GM12878 (cell line): ENCODE data around the gene BFSP1. TPM values are rescaled to one million over a fixed set of nuclear protein-coding genes. Genes with fewer than 3 reads are reported as not detected.
A peak's percentile ranks its signal among the peaks of the same experiment; 100 is the strongest.

Experiments used
- ATAC-seq: fragments of 200-7000 bp; cut with Tn5 transposase; 3 replicates; pipeline ENCODE4 v1.9.1; 2020; ENCODE audit warnings: mild to moderate bottlenecking, moderate library complexity
- BruUV-seq: library from RNA; stranded (reverse); fragments of 400-500 nt; replicated peaks from 2 replicates; lab custom pipeline; 2021; lab: Mats Ljungman, UMichigan
- CTCF ChIA-PET: fragments of 300-600 bp; sonication (Branson Sonifier 250); formaldehyde crosslinking; extraction: SDS; loops from one replicate; lab custom pipeline; 2021; ENCODE audit warnings: inconsistent platforms; lab: Yijun Ruan, JAX
- POLR2A ChIA-PET: fragments of 350-600 bp; formaldehyde crosslinking; extraction: SDS; loops from one replicate; lab custom pipeline; 2021; ENCODE audit warnings: inconsistent platforms; lab: Charles Lee
- RAD21 ChIA-PET: fragments of 300-600 bp; sonication (Branson Sonifier 250); formaldehyde crosslinking; loops from one replicate; lab custom pipeline; 2023; ENCODE audit warnings: antibody characterized with exemption; ENCODE audit not compliant: unreplicated experiment; lab: Charles Lee
- SMC1A ChIA-PET: fragments of 300-600 bp; sonication (Branson Sonifier 250); formaldehyde crosslinking; loops from one replicate; lab custom pipeline; 2023; ENCODE audit not compliant: unreplicated experiment, uncharacterized antibody; lab: Charles Lee
- DNase-seq: peaks from one replicate; pipeline ENCODE4 v3.0.0-alpha.2; 2011; ENCODE audit warnings: low read depth, low spot score
- FAIRE-seq: peaks from 3 replicates; lab custom pipeline; 2011; peaks lifted over from hg19 to GRCh38; lab: Jason Lieb, UNC
- H2AFZ ChIP-seq: 2 replicates; pipeline ENCODE4 v1.6.0; 2011; ENCODE audit warnings: low read depth, low read length, control low read depth; ENCODE audit not compliant: control insufficient read depth
- H3K27ac ChIP-seq: 2 replicates; pipeline ENCODE4 v1.5.1; 2011; ENCODE audit warnings: control low read depth; ENCODE audit not compliant: control insufficient read depth, insufficient read depth
- H3K27me3 ChIP-seq, 2 experiments: replicated peaks in 1 of 2; 2 replicates each; pipeline versions ENCODE4 v1.6.0 to v1.6.1; 2011; ENCODE audit warnings: low read length in 1 of 2; ENCODE audit not compliant: control insufficient read depth in 2 of 2, insufficient read depth in 2 of 2
- H3K36me3 ChIP-seq, 2 experiments: 2 replicates each; pipeline ENCODE4 v1.5.1; 2011; ENCODE audit warnings: low read length in 1 of 2; ENCODE audit not compliant: control insufficient read depth in 2 of 2, insufficient read depth in 2 of 2
- H3K4me1 ChIP-seq: 2 replicates; pipeline ENCODE4 v1.6.1; 2011; ENCODE audit warnings: mild to moderate bottlenecking, low read length, moderate library complexity, mixed read lengths; ENCODE audit not compliant: control insufficient read depth, insufficient read depth
- H3K4me2 ChIP-seq: 2 replicates; pipeline ENCODE4 v1.6.0; 2011; ENCODE audit warnings: control low read depth; ENCODE audit not compliant: control insufficient read depth, insufficient read depth
- H3K4me3 ChIP-seq: fragments of 200-600 bp; sonication (generic); 2 replicates; pipeline ENCODE4 v1.5.1; 2016
- H3K79me2 ChIP-seq: 2 replicates; pipeline ENCODE4 v1.6.0; 2011; ENCODE audit warnings: low read length; ENCODE audit not compliant: control insufficient read depth, insufficient read depth
- H3K9ac ChIP-seq: 2 replicates; pipeline ENCODE4 v1.8.0; 2011; ENCODE audit warnings: low read length, control low read depth, mixed read lengths; ENCODE audit not compliant: control insufficient read depth, insufficient read depth
- H3K9me3 ChIP-seq: replicated peaks from 3 replicates; pipeline ENCODE4 v1.5.1; 2011; ENCODE audit warnings: mild to moderate bottlenecking, low read length; ENCODE audit not compliant: control insufficient read depth, insufficient read depth
- H4K20me1 ChIP-seq: 2 replicates; pipeline ENCODE4 v1.6.0; 2011; ENCODE audit not compliant: control insufficient read depth, insufficient read depth
- BCL11A ChIP-seq: IDR thresholded peaks from 2 replicates; pipeline ENCODE4 v1.6.1; 2011; ENCODE audit warnings: low read depth, low read length
- CEBPB ChIP-seq, 2 experiments: fragments of 150-350 bp in 1 of 2; IDR thresholded peaks; 2 replicates each; pipeline ENCODE4 v1.6.1; 2012 to 2014; ENCODE audit warnings: low read depth in 2 of 2, low read length in 2 of 2, borderline replicate concordance in 1 of 2, inconsistent platforms in 1 of 2
- CEBPZ ChIP-seq: fragments of 150-350 bp; IDR thresholded peaks from 2 replicates; pipeline ENCODE4 v1.6.1; 2016; ENCODE audit warnings: low read depth, low read length
- EGR1 ChIP-seq, 2 experiments: IDR thresholded peaks; 1 replicate in 1 of 2; 2 replicates in 1 of 2; pipeline ENCODE4 v1.6.1; 2011 to 2012; ENCODE audit warnings: low read depth in 2 of 2, low read length in 2 of 2, borderline replicate concordance in 1 of 2, mild to moderate bottlenecking in 1 of 2, moderate library complexity in 1 of 2
- GATAD2B ChIP-seq: fragments of 450-650 bp; conservative IDR thresholded peaks from 2 replicates; pipeline ENCODE4 v1.6.1; 2017; ENCODE audit warnings: low read depth, mild to moderate bottlenecking, moderate library complexity
- HDAC6 ChIP-seq: fragments of 200-600 bp; sonication (generic); IDR thresholded peaks from one replicate; pipeline ENCODE4 v1.8.0; 2017; ENCODE audit warnings: antibody characterized with exemption; ENCODE audit not compliant: unreplicated experiment
- IKZF1 ChIP-seq: fragments of 450-650 bp; conservative IDR thresholded peaks from 2 replicates; pipeline ENCODE4 v1.6.1; 2017; ENCODE audit warnings: antibody characterized with exemption, mild to moderate bottlenecking
- JUND ChIP-seq: IDR thresholded peaks from 2 replicates; pipeline ENCODE4 v1.6.1; 2012; ENCODE audit warnings: low read depth, mild to moderate bottlenecking, low read length, improper control_type of control experiment, moderate library complexity
- MXI1 ChIP-seq: fragments of 150-350 bp; IDR thresholded peaks from 2 replicates; pipeline ENCODE4 v1.6.1; 2011; ENCODE audit warnings: low read depth, mild to moderate bottlenecking, inconsistent platforms, low read length, improper control_type of control experiment
- SMAD1 ChIP-seq: fragments of 450-650 bp; IDR thresholded peaks from 2 replicates; pipeline ENCODE4 v1.6.1; 2018; ENCODE audit warnings: mild to moderate bottlenecking, low read depth; ENCODE audit not compliant: partially characterized antibody
- ZNF207 ChIP-seq: fragments of 450-650 bp; IDR thresholded peaks from 2 replicates; pipeline ENCODE4 v1.6.1; 2014; ENCODE audit warnings: antibody characterized with exemption, mild to moderate bottlenecking, borderline replicate concordance
- WGBS: methylation state at CpG from one replicate; pipeline ENCODE4 v1.1.6; 2016; ENCODE audit warnings: low lambda C conversion rate; ENCODE audit not compliant: insufficient replicate concordance, insufficient coverage; ENCODE audit errors: missing lambda C conversion rate; 5-methylcytosine and 5-hydroxymethylcytosine counted together
- in situ Hi-C: fragments of 300-500 bp; cut with MboI; formaldehyde crosslinking; loops from 9 replicates; pipeline ENCODE4 v1.14.3; 2018; ENCODE audit warnings: mixed read lengths
- intact Hi-C: fragments of 100-400 bp; cut with micrococcal nuclease; formaldehyde crosslinking; loops from one replicate; pipeline ENCODE4 v1.14.2; 2022; ENCODE audit not compliant: unreplicated experiment
- polyA plus RNA-seq, 11 experiments: library from polyadenylated mRNA; depleted of rRNA in 4 of 11; unstranded in 6 of 11; stranded (reverse) in 5 of 11; fragments of >200 nt; fragmentation: Nextera tagmentation in 4 of 11; fragmentation: Illumina TruSeq in 1 of 11; extraction: Ambion mirVana in 4 of 11; extraction: Trizol in 1 of 11; gene quantifications; 1 replicate in 1 of 11; 2 replicates in 10 of 11; pipeline versions ENCODE4 v1.2.1 to v1.2.3, GENCODE V29; 2011 to 2016; ENCODE audit warnings: inconsistent platforms in 2 of 11, missing spikeins in 2 of 11, low read depth in 1 of 11
- total RNA-seq, 4 experiments: library from RNA; depleted of rRNA in 3 of 4; stranded (reverse); fragments of >200 nt in 3 of 4; fragmentation: Illumina TruSeq in 1 of 4; extraction: Trizol in 1 of 4; gene quantifications; 2 replicates each; pipeline versions ENCODE4 v1.2.1 to v1.2.3, GENCODE V29; 2013 to 2021
- TF ChIP-seq, protein P1 (sequence below): IDR thresholded peaks from 2 replicates; pipeline ENCODE4 v1.6.1; 2012; ENCODE audit warnings: low read depth, low read length, improper control_type of control experiment
- TF ChIP-seq, protein P2 (sequence below): fragments of 450-650 bp; conservative IDR thresholded peaks from 2 replicates; pipeline ENCODE4 v1.6.1; 2017; ENCODE audit warnings: mild to moderate bottlenecking, moderate library complexity

BFSP1 gene
- total and polyA plus RNA-seq, 10 of the 15 experiments (the other 5 are each of a cell fraction or from before 2014, with no cell fraction given) = 0.06 to 0.22 (median 0.11) TPM; not detected in 3

DNA sequence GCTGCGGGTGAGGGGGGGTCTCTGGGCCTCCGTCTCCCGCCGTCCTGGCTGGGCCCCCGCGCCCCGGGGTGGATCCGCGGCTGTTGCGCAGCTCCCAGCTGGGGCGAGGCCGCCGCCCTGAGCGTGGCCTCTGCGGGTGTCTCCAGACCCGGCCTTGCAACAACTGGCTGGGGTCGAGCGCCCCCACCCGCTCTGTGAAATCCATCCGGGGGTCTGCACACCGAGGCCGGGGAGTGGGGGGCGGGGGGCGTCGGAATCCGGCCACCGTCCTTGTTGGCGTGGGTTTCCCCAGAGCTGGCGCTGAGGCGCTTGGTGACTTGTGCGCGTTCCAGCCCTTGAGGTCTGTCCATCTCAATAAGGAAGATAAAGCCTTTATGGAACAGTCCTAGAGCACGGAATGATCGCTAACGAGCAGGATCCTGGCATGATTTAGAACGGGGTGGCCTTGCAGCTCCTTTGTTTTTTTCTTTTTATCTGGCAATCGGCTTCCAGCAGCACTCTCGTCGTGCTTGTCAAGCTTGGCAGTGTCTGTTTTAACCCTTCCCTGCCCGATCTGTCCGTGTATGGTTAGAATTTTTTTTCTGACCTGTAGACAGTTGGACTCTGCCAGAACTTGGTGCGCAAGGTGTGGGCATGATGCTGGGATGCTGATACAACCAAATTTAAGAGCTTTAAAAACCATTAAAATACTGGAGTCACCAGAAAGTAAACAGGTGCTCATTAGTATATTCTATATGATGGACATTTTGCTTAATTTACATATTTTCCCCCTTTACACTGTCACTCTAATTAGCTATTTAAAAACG lies 39.4 kb upstream of the BFSP1 start (continued):
- peak; percentile 38 for TF ChIP-seq HDAC6
- no peak for TF ChIP-seq MXI1

GRCh38 chr20:17569616-17570346 lies 38.6 kb upstream of the BFSP1 start, which contains the start of gene DSTN:
DSTN (plus strand) TSS chr20:17570075; CDS start chr20:17570209, 134 bp downstream.
- in situ Hi-C loops = no loop called here
- H3K79me2 ChIP-seq = peaks cover 11% of the 10 kb centered on the region
- peak; percentile 81 for FAIRE-seq
- ChIA-PET SMC1A (interaction anchor here (0.7 to 2.0 kb wide), 8 partner anchors 20 to 112 kb away, joined by 3 to 7 read pairs (median 4); partner anchors contain the start of gene RRBP1), RAD21 (interaction anchor here (0.7 to 2.4 kb wide), 9 partner anchors 21 to 426 kb away, joined by 3 to 18 read pairs (median 4); partner anchors contain the start of gene RRBP1), CTCF (interaction anchor here (0.6 to 3.0 kb wide), 11 partner anchors 11 to 395 kb away, joined by 3 to 16 read pairs (median 7); partner anchors contain the start of gene RRBP1), POLR2A (interaction anchor here (0.6 to 2.0 kb wide), 4 partner anchors 32 to 426 kb away, joined by 3 to 9 read pairs (median 6); no protein-coding TSS in a partner anchor)
- peak; percentile 94 for ATAC-seq
- H2AFZ ChIP-seq = peak within 1 kb of the TSS; percentile 68
- BruUV-seq = no TSS peak
- H3K4me3 ChIP-seq = peak within 1 kb of the TSS; percentile 98
- H3K9ac ChIP-seq = peak within 1 kb of the TSS; percentile 64; the same call in 1 of the 2 replicates
- no peaks in the 10 kb centered on the region for H3K9me3 ChIP-seq
- peak within 1 kb of the TSS; percentile 94 for H3K4me2 ChIP-seq
- no peaks in the 10 kb centered on the region for H3K27me3 ChIP-seq
- intact Hi-C loops = no loop called here
- no peaks in the 10 kb centered on the region for H3K36me3 ChIP-seq
- peak; percentile 38 for DNase-seq
- under 1% methylated on average over 62 of the region's 70 CpGs for WGBS
- H3K27ac ChIP-seq = peak within 1 kb of the TSS; percentile 45
- H4K20me1 ChIP-seq = no peaks in the 10 kb centered on the region
- peaks cover 4% of the 10 kb centered on the region for H3K4me1 ChIP-seq
- TF ChIP-seq SMAD1 = no peak
- peak in 1 of 2 experiments; percentile 69; a peak in 2 of 3 replicates for TF ChIP-seq EGR1 (IDR thresholded peaks at IDR 0.05; ENCODE audit: borderline replicate concordance in 1 of 2, low read depth in 2 of 2, low read length in 2 of 2)
- peak; percentile 76; the same call in 1 of the 2 replicates for TF ChIP-seq GATAD2B
- TF ChIP-seq CEBPZ = no peak
- TF ChIP-seq, protein P1, sequence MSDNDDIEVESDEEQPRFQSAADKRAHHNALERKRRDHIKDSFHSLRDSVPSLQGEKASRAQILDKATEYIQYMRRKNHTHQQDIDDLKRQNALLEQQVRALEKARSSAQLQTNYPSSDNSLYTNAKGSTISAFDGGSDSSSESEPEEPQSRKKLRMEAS = no peak
- TF ChIP-seq, protein P2, sequence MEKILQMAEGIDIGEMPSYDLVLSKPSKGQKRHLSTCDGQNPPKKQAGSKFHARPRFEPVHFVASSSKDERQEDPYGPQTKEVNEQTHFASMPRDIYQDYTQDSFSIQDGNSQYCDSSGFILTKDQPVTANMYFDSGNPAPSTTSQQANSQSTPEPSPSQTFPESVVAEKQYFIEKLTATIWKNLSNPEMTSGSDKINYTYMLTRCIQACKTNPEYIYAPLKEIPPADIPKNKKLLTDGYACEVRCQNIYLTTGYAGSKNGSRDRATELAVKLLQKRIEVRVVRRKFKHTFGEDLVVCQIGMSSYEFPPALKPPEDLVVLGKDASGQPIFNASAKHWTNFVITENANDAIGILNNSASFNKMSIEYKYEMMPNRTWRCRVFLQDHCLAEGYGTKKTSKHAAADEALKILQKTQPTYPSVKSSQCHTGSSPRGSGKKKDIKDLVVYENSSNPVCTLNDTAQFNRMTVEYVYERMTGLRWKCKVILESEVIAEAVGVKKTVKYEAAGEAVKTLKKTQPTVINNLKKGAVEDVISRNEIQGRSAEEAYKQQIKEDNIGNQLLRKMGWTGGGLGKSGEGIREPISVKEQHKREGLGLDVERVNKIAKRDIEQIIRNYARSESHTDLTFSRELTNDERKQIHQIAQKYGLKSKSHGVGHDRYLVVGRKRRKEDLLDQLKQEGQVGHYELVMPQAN = 0 out of 2 replicates have a peak, but pooled peaks have one; percentile 31
- no peak for TF ChIP-seq CEBPB (IDR thresholded peaks at IDR 0.05; ENCODE audit: borderline replicate concordance in 1 of 2, low read depth in 2 of 2, low read length in 2 of 2)
- no peak for TF ChIP-seq JUND
- no peak for TF ChIP-seq ZNF207
- TF ChIP-seq BCL11A = no peak
- TF ChIP-seq IKZF1 = peak; percentile 49
